ENCODE measurements around the gene CCDC88C. TPM values are rescaled to one million over a fixed set of nuclear protein-coding genes. Genes with fewer than 3 reads are reported as not detected.

The CCDC88C gene
- total and polyA plus RNA-seq, 12 donors = 1.5 to 6.5 (median 3.4) TPM

GRCh38 chr14:91402771-91403600, 14.6 kb downstream of the CCDC88C start:
- intact Hi-C loops (cut with DNase I) = no loop called here
- Histone ChIP-seq H3K27me3 (no peaks in the 10 kb centered on the region), H3K4me3 (no peak overlapping the region), H3K4me1 (replicated peaks in 1 of 2) (peaks cover 0 to 4% of the 10 kb centered on the region in 2 donors), H3K9me3 (replicated peaks in 1 of 3) (no peaks in the 10 kb centered on the region), H3K36me3 (replicated peaks in 1 of 2) (no peaks in the 10 kb centered on the region), H3K27ac (no peak overlapping the region)
- WGBS, 4 donors = 61 to 77% (median 67%) methylated on average over 13 to 18 of the region's 18 CpGs
- no peak for TF ChIP-seq POLR2A (IDR thresholded peaks at IDR 0.05)
- TF ChIP-seq CTCF (IDR thresholded peaks at IDR 0.05) = no peak
- peak in 3 of 7 donors; percentile 31 to 64 (median 42) for DNase-seq

DNA sequence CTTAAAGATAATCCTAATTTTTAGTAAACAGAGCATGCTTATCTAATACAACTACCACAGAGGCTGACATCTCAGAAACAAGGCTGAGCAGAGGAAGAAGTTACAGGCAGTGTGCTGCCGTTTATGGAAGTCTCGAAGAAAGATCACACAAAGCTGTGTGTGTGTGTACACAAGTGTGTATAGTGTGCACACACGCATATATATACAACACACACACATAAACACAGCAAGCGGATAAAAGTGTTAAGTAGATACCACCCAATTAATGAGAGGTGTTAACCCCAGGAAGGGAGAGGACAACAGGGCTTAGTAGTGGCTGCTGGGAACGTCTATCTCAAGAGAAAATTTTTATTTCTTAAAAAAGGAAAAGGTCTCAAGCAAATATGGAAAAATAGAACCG, 15.3 kb downstream of the CCDC88C start:
- no peaks in the 10 kb centered on the region for H3K36me3 ChIP-seq (replicated peaks in 1 of 2)
- H3K4me1 ChIP-seq (replicated peaks in 1 of 2) = peaks cover 0 to 10% of the 10 kb centered on the region in 2 donors
- H3K27me3 ChIP-seq = no peaks in the 10 kb centered on the region
- H3K4me3 ChIP-seq = no peak overlapping the region
- intact Hi-C loops (cut with DNase I) = no loop called here
- TF ChIP-seq POLR2A (IDR thresholded peaks at IDR 0.05) = no peak
- no peak for TF ChIP-seq CTCF (IDR thresholded peaks at IDR 0.05)
- no peak for DNase-seq
- 50 to 61% (median 60%) methylated on average over 6 of the region's 6 CpGs for WGBS, 4 donors
- no peak overlapping the region for H3K27ac ChIP-seq
- H3K9me3 ChIP-seq (replicated peaks in 1 of 3) = no peaks in the 10 kb centered on the region

- no peak overlapping the region for H3K27ac ChIP-seq
- TF ChIP-seq POLR2A (IDR thresholded peaks at IDR 0.05) (no peak), CTCF (IDR thresholded peaks at IDR 0.05) (no peak)
- H3K27me3 ChIP-seq = no peaks in the 10 kb centered on the region
- WGBS, 4 donors = 86 to 93% (median 91%) methylated on average over 7 of the region's 7 CpGs
- H3K36me3 ChIP-seq (replicated peaks in 1 of 2) = no peaks in the 10 kb centered on the region
- H3K9me3 ChIP-seq (replicated peaks in 1 of 3) = no peaks in the 10 kb centered on the region
- intact Hi-C loops (cut with DNase I) = no loop called here
- no peak for DNase-seq
- peaks cover 0 to 10% of the 10 kb centered on the region in 2 donors for H3K4me1 ChIP-seq (replicated peaks in 1 of 2)
- no peak overlapping the region for H3K4me3 ChIP-seq
These were observed 15.9 kb downstream of the CCDC88C start for GRCh38 chr14:91401751-91402150.

DNA sequence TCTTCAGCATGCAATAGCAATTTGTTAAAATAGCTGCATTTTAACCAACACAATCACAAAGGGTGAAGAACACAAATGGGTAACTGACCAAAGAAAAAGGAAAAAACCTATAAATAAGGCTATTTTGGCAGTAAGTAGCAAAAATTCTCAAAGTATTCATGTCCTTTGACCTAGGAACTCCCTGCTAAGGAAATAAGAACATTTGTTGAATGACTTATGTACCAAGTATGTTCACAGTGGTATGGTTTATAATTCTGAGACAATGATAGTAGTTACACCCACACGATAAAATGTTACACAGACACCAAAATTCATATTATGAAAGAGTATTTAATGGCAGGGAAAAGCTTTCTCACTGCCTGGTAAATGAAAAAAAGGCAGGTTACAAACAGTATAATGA, 16.9 kb downstream of the CCDC88C start:
- peaks cover 0 to 10% of the 10 kb centered on the region in 2 donors for H3K4me1 ChIP-seq (replicated peaks in 1 of 2)
- H3K27me3 ChIP-seq = no peaks in the 10 kb centered on the region
- H3K9me3 ChIP-seq (replicated peaks in 1 of 3) = no peaks in the 10 kb centered on the region
- no peak for TF ChIP-seq CTCF (IDR thresholded peaks at IDR 0.05)
- no peak for TF ChIP-seq POLR2A (IDR thresholded peaks at IDR 0.05)
- H3K36me3 ChIP-seq (replicated peaks in 1 of 2) = no peaks in the 10 kb centered on the region
- DNase-seq = no peak
- no peak overlapping the region for H3K27ac ChIP-seq
- 56 to 79% (median 65%) methylated on average over 1 of the region's 1 CpG for WGBS, 4 donors
- H3K4me3 ChIP-seq = no peak overlapping the region
- intact Hi-C loops (cut with DNase I) = no loop called here
